Neural cell (in vitro differentiated cells): ENCODE data around the gene ATP10D.

ENCODE experiments used
- CTCF ChIP-seq: fragments of 450-650 bp; IDR thresholded peaks from 2 replicates; pipeline ENCODE4 v1.5.1; 2014; ENCODE audit warnings: antibody characterized with exemption, mild to moderate bottlenecking, moderate library complexity; ENCODE audit not compliant: poor library complexity, severe bottlenecking
- POLR2AphosphoS5 ChIP-seq: IDR thresholded peaks from 2 replicates; pipeline ENCODE4 v1.6.1; 2012
- REST ChIP-seq: IDR thresholded peaks from 2 replicates; pipeline ENCODE4 v1.6.1; 2012; ENCODE audit warnings: borderline replicate concordance

GRCh38 chr4:47562297-47562696, 77.2 kb downstream of the ATP10D start:
- TF ChIP-seq CTCF (no peak), POLR2AphosphoS5 (no peak), REST (no peak)
